GM12864 (cell line): Measurements from ENCODE around the gene MLPH.

Experiments
- DNase-seq: peaks from one replicate; pipeline ENCODE4 v3.0.0-alpha.2; 2011; ENCODE audit warnings: low read depth
- H3K4me3 ChIP-seq: 2 replicates; pipeline ENCODE4 v1.5.1; 2011; ENCODE audit warnings: mild to moderate bottlenecking, low read depth, low read length, control low read depth
- CTCF ChIP-seq: IDR thresholded peaks from 2 replicates; pipeline ENCODE4 v1.5.1; 2011; ENCODE audit warnings: low read depth, mild to moderate bottlenecking, moderate library complexity, low read length, control low read depth, inconsistent platforms; ENCODE audit errors: missing control alignments

The MLPH gene

GRCh38 chr2:237485844-237486243, 1.2 kb upstream of the MLPH start:
- no peak for DNase-seq
- no peak overlapping the region for H3K4me3 ChIP-seq
- no peak for TF ChIP-seq CTCF

- H3K4me3 ChIP-seq, result no peak overlapping the region
- no peak for TF ChIP-seq CTCF
- no peak for DNase-seq
Observed at GRCh38 chr2:237486334-237486818, 675 bp upstream of the MLPH start.

- no peak for TF ChIP-seq CTCF
- DNase-seq, result no peak
- no peak overlapping the region for H3K4me3 ChIP-seq
Observed at GRCh38 chr2:237487496-237487895, 445 bp downstream of the MLPH start.

- no peak for TF ChIP-seq CTCF
- no peak for DNase-seq
- H3K4me3 ChIP-seq, result no peak overlapping the region
Observed at GRCh38 chr2:237488295-237488694, 1.2 kb downstream of the MLPH start.

GRCh38 chr2:237488901-237489860, 2.1 kb downstream of the MLPH start:
- no peak for DNase-seq
- H3K4me3 ChIP-seq, result no peak overlapping the region
- no peak for TF ChIP-seq CTCF

GRCh38 chr2:237490009-237490711, 3.1 kb downstream of the MLPH start:
- H3K4me3 ChIP-seq, result no peak overlapping the region
- no peak for DNase-seq
- no peak for TF ChIP-seq CTCF
